DMS53 treated with DMSO at 0.1 percent for 48 hours (cell line): Measurements from ENCODE around the gene TMLHE.
"Not testable (repeated sequence)": the region's sequence is repeated elsewhere in the genome, so short reads cannot be mapped to it uniquely, and the experiment has no call there.

Experiments
- DNase-seq: peaks from one replicate; lab custom pipeline; 2025; ENCODE audit not compliant: unreplicated experiment; lab: John Stamatoyannopoulos, UW

TMLHE gene, protein sequence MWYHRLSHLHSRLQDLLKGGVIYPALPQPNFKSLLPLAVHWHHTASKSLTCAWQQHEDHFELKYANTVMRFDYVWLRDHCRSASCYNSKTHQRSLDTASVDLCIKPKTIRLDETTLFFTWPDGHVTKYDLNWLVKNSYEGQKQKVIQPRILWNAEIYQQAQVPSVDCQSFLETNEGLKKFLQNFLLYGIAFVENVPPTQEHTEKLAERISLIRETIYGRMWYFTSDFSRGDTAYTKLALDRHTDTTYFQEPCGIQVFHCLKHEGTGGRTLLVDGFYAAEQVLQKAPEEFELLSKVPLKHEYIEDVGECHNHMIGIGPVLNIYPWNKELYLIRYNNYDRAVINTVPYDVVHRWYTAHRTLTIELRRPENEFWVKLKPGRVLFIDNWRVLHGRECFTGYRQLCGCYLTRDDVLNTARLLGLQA

DNA sequence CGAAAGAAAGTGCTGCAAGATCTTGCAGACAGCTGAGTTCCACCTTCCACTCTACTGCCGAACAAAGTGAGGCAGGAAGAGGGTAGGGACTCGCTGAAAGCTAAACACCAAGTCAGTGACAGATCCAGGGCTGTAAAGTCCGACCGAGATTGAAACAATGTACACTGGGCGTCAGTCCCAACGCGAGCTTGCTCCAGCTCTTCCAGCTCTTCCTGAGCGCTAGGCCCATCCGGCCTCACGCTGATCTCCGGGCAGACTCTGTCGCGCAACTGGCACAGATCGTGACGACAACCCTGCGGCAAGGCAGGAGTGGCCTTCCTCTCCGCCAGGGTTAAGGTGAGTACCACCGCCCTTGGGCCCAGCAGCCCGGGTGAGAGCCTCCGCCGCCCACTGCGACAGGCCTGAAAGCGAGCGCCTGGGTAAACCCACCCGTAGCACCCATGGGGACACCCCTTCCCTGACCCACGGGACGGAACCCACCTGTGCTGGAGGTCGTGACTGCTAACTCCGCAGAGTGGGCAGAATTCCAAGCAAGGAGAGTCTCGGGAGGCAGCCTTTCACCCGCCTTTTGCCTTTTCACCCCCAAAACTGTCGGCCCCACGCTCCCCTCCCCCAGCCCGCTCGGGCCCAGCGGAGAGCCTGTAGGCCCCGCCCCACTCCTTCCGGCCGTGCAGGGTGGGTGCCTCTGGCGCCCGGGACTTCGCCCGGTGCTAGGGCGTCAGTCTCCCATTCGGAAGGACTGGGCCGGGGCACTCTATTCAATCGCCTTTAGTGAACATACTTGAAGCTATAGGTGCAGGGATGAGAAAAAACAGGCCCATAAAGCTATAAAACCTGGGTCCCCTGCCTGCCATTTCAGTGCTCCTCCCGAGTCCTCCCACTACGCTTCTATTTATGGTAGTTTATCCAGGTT is at the start of gene TMLHE, which contains the start of gene SPRY3:
TSS of gene TMLHE (minus strand) at position 641 of the 913 bp plus-strand sequence. CDS start 67,676 bp downstream, outside the sequence.
TSS of gene SPRY3 (plus strand) at position 275 of the 913 bp plus-strand sequence.
- DNase-seq: peak; percentile 46

GRCh38 chrX:155662282-155662681 is 49.5 kb upstream of the TMLHE start:
- no peak for DNase-seq

DNA sequence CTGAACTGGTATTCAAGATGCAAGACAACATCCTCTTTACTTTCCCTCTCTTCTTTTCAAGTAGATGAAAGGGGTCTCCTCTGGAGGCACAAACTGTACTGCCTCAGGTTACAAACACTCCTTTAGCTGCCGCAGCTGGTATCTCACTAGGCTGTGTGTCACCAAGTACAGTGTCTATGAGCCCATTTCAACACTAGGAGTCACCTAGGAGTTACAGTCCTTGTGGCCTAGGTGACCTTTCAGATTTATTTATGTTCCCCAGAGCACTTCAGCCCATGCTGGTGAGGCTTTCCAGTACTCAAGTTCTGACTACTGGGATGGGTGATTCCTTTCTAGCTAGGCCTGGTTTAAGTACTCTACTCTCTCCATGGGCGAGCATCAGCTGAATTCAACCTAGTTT is 32.4 kb upstream of the TMLHE start:
- no peak for DNase-seq

- DNase-seq: no peak
Measured at GRCh38 chrX:155643240-155643639, 30.5 kb upstream of the TMLHE start.

- DNase-seq: not testable (repeated sequence)
Measured at GRCh38 chrX:155641371-155641770, 28.6 kb upstream of the TMLHE start.

- no peak for DNase-seq
Measured at GRCh38 chrX:155637714-155638113, 25.0 kb upstream of the TMLHE start.

DNA sequence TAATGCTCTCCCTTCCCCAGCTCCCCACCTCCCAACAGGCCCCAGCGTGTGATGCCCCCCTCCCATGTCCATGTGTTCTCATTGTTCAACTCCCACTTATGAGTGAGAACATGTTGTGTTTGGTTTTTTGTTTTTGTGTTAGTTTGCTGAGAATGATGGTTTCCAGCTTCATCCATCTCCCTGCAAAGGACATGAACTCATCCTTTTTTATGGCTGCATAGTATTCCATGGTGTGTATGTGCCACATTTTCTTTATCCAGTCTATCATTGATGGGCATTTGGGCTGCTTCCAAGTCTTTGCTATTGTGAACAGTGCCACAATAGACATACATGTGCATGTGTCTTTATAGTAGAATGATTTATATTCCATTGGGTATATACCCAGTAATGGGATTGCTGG is 22.3 kb upstream of the TMLHE start:
- DNase-seq: not testable (repeated sequence)

GRCh38 chrX:155632431-155633100 is 19.8 kb upstream of the TMLHE start:
- DNase-seq: no peak

DNA sequence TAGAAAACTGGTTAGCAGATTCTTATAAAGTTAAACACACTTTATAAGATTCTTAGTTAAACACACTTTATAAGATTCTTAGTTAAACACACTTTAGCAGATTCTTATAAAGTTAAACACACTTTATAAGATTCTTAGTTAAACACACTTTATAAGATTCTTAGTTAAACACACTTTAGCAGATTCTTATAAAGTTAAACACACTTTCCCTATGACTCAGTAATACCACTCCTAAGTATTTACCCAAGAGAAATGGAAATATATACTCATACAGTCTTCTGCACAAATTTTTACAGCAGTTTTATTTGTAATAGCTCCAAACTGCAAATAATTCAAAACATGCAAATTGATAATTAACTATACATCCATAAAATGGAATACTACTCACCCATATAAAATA is 7.4 kb upstream of the TMLHE start:
- not testable (repeated sequence) for DNase-seq

DNA sequence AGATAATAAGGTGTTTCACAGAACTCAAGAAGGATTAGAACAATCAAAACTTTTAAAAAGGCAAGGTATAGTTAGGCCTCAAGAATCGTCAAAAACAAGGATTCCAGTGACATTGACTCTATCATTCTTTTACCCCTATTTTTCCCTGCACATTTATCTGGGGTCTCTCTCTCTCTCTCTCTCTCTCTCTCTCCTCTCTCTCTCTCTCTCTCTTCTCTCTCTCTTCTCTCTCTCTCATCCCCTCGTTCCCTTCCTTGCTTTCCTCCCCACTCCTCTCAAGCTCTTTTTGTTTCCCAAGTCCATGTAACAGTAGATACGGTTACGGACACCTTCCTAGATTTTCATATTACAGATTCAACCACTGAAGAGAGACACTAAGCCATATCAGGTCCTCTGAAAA is 3.2 kb upstream of the TMLHE start:
- DNase-seq: no peak

GRCh38 chrX:155613927-155614559 is 1.3 kb upstream of the TMLHE start:
- no peak for DNase-seq

DNA sequence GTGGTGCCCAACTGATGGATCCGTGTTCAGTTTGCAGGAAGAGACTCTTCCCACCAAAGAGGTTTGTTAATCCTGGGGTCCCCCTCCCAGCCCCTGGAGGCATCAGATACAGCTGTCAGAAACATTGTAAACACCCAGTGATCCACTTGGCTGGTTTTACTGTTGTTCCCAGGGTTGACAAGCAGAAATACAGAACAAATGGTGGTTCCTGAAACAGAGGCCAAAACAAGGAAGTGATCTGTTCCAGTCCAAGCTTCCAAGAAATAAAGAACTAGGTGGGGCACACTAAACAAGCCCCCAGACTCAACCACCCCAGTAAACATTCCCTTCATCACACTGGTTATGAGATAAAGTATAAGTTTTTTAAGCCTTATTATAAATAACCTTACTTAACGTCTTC is 1.4 kb downstream of the TMLHE start:
- DNase-seq: no peak

DNA sequence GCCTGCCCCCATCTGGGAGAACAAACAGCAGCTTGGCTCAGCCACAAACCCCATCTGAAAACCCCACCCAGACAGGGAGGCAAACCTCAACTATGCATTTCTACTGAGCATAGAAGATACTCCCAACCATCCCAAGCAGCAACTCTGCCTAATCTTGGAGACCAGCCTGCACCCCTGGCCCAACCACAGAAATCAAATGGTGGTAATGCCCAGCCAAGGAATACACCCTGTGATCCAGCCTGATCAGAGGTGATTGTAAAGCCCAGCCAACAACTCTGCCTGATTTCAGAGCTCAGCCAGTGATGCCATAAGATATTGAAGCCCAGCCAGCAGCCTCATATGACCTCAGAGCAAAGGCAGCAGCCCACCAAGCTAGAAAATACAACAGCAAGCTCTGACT is 19.8 kb downstream of the TMLHE start:
- no peak for DNase-seq

DNA sequence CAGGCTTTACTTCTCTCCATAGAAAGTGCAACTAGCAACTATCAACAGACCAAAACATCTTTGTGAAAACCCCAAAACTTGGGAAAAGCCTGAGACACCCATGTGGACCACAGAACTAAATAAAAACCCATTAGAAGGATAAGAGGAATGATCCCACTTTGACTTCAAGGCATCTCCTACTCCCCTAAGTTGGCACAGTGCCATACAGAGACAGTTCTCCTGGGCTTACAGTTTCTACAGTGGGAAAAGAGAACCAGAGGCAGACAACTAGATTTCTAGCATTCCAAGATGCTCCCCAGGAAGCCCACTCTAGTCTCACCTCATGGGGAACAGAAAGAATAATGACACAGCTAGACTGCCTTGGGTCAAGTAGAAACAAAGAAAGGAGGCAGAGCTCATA is 20.4 kb downstream of the TMLHE start:
- no peak for DNase-seq

DNA sequence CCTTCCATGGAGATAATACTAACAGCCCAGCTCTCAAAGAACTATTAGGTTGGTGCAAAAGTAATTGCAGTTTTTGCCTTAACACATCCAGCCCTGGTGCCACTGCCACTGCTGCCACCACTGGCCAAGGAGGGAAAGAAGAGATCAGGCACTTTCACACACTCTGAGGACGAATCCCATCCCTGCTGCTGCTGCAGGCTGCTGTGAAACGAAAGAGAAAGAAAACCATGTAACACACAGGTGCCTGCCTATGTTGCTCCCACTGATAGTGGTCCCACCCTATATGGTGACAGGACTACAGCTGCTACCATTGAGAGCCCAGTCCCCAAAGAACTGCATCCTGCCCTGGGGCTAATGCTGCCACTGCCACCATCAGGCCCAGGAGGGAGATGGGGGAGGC is 35.1 kb downstream of the TMLHE start:
- DNase-seq: no peak

DNA sequence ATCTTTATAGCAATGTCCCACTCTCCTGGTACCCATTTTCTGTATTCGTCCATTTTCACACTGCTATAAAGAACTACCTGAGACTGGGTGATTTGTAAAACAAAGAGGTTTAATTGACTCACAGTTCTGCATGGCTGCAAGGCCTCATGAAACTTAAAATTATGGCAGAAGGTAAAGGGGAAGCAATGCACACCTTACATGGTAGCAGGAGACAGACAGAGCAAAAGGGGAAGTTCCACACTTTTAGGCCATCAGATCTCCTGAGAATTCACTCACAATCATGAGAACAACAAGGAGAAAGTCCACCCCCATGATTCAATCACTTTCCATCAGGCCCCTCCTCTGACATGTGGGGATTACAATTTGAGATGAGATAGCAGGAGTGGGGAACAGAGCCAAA is 49.7 kb downstream of the TMLHE start:
- no peak for DNase-seq

DNA sequence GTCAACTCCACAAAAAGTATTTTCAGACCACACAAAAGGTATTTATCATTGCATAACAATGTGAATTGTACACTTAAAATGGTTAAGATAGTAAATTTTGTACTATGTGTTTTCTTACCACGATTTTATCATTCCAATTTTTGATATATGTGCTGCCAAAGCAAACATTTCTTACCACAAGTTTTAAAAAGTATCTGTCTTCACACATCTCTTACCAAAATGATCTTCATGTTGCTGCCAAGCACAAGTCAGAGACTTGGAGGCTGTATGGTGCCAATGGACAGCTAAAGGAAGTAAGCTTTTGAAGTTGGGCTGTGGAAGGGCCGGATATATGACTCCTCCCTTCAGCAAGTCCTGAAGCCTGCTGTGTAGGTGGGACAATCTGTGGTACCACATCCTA is 67.9 kb downstream of the TMLHE start:
- no peak for DNase-seq

- no peak for DNase-seq
Measured at GRCh38 chrX:155535866-155536265, 76.9 kb downstream of the TMLHE start.

GRCh38 chrX:155534800-155535199 is 78.0 kb downstream of the TMLHE start:
- DNase-seq: no peak

DNA sequence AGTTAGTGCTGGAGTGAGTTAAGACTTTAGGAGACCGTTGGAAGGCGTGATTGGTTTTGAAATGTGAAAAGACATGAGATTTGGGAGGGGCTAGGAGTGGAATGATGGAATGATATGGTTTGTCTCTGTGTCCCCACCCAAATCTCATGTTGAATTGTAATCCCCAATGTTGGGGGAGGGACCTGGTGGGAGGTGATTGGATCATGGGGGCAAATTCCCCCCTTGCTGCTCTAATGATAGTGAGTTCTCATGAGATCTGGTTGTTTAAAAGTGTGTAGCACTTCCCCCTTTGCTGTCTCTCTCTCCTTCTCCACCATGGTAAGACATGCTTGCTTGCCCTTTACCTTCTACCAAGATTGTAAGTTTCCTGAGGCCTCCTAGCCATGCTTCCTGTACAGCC is 85.7 kb downstream of the TMLHE start:
- not testable (repeated sequence) for DNase-seq

DNA sequence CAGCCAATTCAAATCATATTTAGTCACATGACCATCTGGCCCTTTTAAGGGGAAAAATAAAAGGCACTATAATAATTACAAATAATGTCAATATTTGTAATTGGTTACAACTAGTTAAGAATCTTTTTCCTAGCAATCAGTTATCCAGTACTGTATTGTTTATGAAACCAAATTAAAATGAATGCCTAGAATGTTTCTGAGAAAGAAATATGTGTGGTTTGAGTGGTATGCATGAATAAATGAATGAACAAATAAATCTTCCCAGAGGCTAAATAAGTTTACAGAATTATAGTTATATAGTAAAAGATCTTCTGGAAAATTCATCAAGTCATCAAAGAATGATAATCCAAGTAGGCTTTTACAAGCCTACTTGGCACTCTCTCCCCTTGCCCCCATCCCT is 98.5 kb downstream of the TMLHE start:
- no peak for DNase-seq
